Liver (tissue), 9 donors: ENCODE measurements around the gene RERE. TPM values are rescaled to one million over a fixed set of nuclear protein-coding genes. Genes with fewer than 3 reads are reported as not detected.

Experiments used
- DNase-seq: peaks from one replicate; pipeline ENCODE4 v3.0.0-alpha.2; 2017; ENCODE audit warnings: low spot score
- H3K27ac ChIP-seq, 2 donors: one replicate each; pipeline ENCODE4 v1.7.0; 2013; ENCODE audit warnings: inconsistent platforms in 2 of 2, low read length in 2 of 2, control low read depth in 1 of 2, low read depth in 1 of 2, mild to moderate bottlenecking in 1 of 2
- H3K27me3 ChIP-seq, 4 donors: one replicate each; pipeline versions ENCODE4 v1.6.1 to v1.7.0; 2013; ENCODE audit warnings: low read length in 3 of 4, inconsistent platforms in 1 of 4, mild to moderate bottlenecking in 1 of 4, moderate library complexity in 1 of 4; ENCODE audit not compliant: control insufficient read depth in 4 of 4, insufficient read depth in 4 of 4
- H3K36me3 ChIP-seq, 4 donors: one replicate each; pipeline versions ENCODE4 v1.6.1 to v1.7.0; 2013; ENCODE audit warnings: low read length in 3 of 4, mild to moderate bottlenecking in 3 of 4, low read depth in 1 of 4, moderate library complexity in 1 of 4; ENCODE audit not compliant: control insufficient read depth in 4 of 4, insufficient read depth in 3 of 4
- H3K4me1 ChIP-seq, 4 donors: one replicate each; pipeline versions ENCODE4 v1.6.1 to v1.7.0; 2013; ENCODE audit warnings: low read length in 3 of 4, mild to moderate bottlenecking in 3 of 4, moderate library complexity in 1 of 4; ENCODE audit not compliant: control insufficient read depth in 4 of 4, insufficient read depth in 4 of 4
- H3K4me3 ChIP-seq, 3 donors: one replicate each; pipeline versions ENCODE4 v1.6.1 to v1.7.0; 2013; ENCODE audit warnings: low read length in 3 of 3, control low read depth in 1 of 3, low read depth in 1 of 3, mild to moderate bottlenecking in 1 of 3
- H3K9ac ChIP-seq, 2 donors: one replicate each; pipeline ENCODE4 v1.7.0; 2013; ENCODE audit warnings: low read length in 2 of 2, mild to moderate bottlenecking in 2 of 2, moderate library complexity in 2 of 2, control low read depth in 1 of 2, low read depth in 1 of 2
- H3K9me3 ChIP-seq, 4 donors: one replicate each; pipeline versions ENCODE4 v1.6.1 to v1.7.0; 2013; ENCODE audit warnings: low read length in 3 of 4; ENCODE audit not compliant: control insufficient read depth in 4 of 4
- ATF3 ChIP-seq: IDR thresholded peaks from 2 replicates; pipeline ENCODE4 v1.6.1; 2016; ENCODE audit warnings: antibody characterized with exemption
- CTCF ChIP-seq: fragments of 150-350 bp; IDR thresholded peaks from 2 replicates; pipeline ENCODE4 v1.5.1; 2017; ENCODE audit warnings: improper control_type of control experiment, low read depth, low read length; ENCODE audit not compliant: missing input control
- EGR1 ChIP-seq, 2 donors: IDR thresholded peaks; 2 replicates each; pipeline ENCODE4 v1.6.1; 2016 to 2018; ENCODE audit warnings: antibody characterized with exemption in 2 of 2, low read depth in 2 of 2
- FOXA1 ChIP-seq: IDR thresholded peaks from 2 replicates; pipeline ENCODE4 v1.6.1; 2016; ENCODE audit warnings: antibody characterized with exemption
- FOXA2 ChIP-seq: IDR thresholded peaks from 2 replicates; pipeline ENCODE4 v1.6.1; 2016; ENCODE audit warnings: antibody characterized with exemption
- GABPA ChIP-seq, 2 donors: IDR thresholded peaks in 1 of 2; conservative IDR thresholded peaks in 1 of 2; 2 replicates each; pipeline ENCODE4 v1.6.1; 2016; ENCODE audit warnings: antibody characterized with exemption in 2 of 2, mild to moderate bottlenecking in 1 of 2, moderate library complexity in 1 of 2
- HNF4G ChIP-seq: IDR thresholded peaks from 2 replicates; pipeline ENCODE4 v1.6.1; 2016; ENCODE audit warnings: antibody characterized with exemption
- JUND ChIP-seq, 2 donors: IDR thresholded peaks; 2 replicates each; pipeline ENCODE4 v1.6.1; 2016; ENCODE audit warnings: antibody characterized with exemption in 2 of 2
- MAX ChIP-seq: IDR thresholded peaks from 2 replicates; pipeline ENCODE4 v1.6.1; 2016; ENCODE audit warnings: antibody characterized with exemption
- NR2F2 ChIP-seq: IDR thresholded peaks from 2 replicates; pipeline ENCODE4 v1.6.1; 2016; ENCODE audit warnings: antibody characterized with exemption
- RAD21 ChIP-seq, 2 donors: IDR thresholded peaks; 2 replicates each; pipeline ENCODE4 v1.6.1; 2016; ENCODE audit warnings: antibody characterized with exemption in 2 of 2, mild to moderate bottlenecking in 2 of 2
- REST ChIP-seq: IDR thresholded peaks from 2 replicates; pipeline ENCODE4 v1.6.1; 2016; ENCODE audit warnings: antibody characterized with exemption, mild to moderate bottlenecking
- RXRA ChIP-seq, 2 donors: IDR thresholded peaks; 2 replicates each; pipeline ENCODE4 v1.6.1; 2017 to 2018; ENCODE audit warnings: antibody characterized with exemption in 2 of 2, mild to moderate bottlenecking in 1 of 2
- SP1 ChIP-seq: IDR thresholded peaks from 2 replicates; pipeline ENCODE4 v1.6.1; 2018; ENCODE audit warnings: antibody characterized with exemption, mild to moderate bottlenecking
- TAF1 ChIP-seq: conservative IDR thresholded peaks from 2 replicates; pipeline ENCODE4 v1.6.1; 2016; ENCODE audit warnings: antibody characterized with exemption, mild to moderate bottlenecking
- YY1 ChIP-seq: IDR thresholded peaks from 2 replicates; pipeline ENCODE4 v1.6.1; 2016; ENCODE audit warnings: antibody characterized with exemption, mild to moderate bottlenecking
- ZBTB33 ChIP-seq: IDR thresholded peaks from 2 replicates; pipeline ENCODE4 v1.6.1; 2016; ENCODE audit warnings: antibody characterized with exemption
- WGBS: extraction: QIAGEN DNeasy Blood & Tissue Kit; methylation state at CpG from one replicate; pipeline ENCODE4 v1.1.7; 2013; 5-methylcytosine and 5-hydroxymethylcytosine counted together
- polyA plus RNA-seq, 2 donors: library from polyadenylated mRNA; stranded (reverse) in 1 of 2; unstranded in 1 of 2; fragments of 200-250 nt in 1 of 2; fragments of >200 nt in 1 of 2; fragmentation: Nextera tagmentation in 1 of 2; extraction: Ambion mirVana in 1 of 2; gene quantifications; one replicate each; pipeline versions ENCODE4 v1.2.1 to v1.2.3, GENCODE V29; 2013 to 2015
- total RNA-seq, 2 donors: library from RNA; depleted of rRNA; stranded (reverse); fragments of >200 nt; gene quantifications; one replicate each; pipeline ENCODE4 v1.2.3, GENCODE V29; 2014
- donor health status: healthy.
- donor health status: healthy.
- donor health status: healthy.
- donor health status: healthy.
- donor health status: healthy.

RERE gene
- total and polyA plus RNA-seq, 4 donors = 9.8 to 49.1 (median 24.8) TPM

GRCh38 chr1:8562881-8563865 lies 254.3 kb downstream of the RERE start (continued):
- TF ChIP-seq REST (no peak), ZBTB33 (no peak), ATF3 (no peak), RAD21 (IDR thresholded peaks at IDR 0.05) (no peak), EGR1 (IDR thresholded peaks at IDR 0.05; ENCODE audit: low read depth in 2 of 2) (no peak), YY1 (no peak)

GRCh38 chr1:8562222-8562621 lies 255.2 kb downstream of the RERE start:
- no peaks in the 10 kb centered on the region for H3K27me3 ChIP-seq
- TF ChIP-seq TAF1 (no peak), RAD21 (IDR thresholded peaks at IDR 0.05) (no peak), REST (no peak), ZBTB33 (no peak), JUND (IDR thresholded peaks at IDR 0.05) (no peak), NR2F2 (no peak), GABPA (IDR thresholded peaks at IDR 0.05 in 1 of 2, conservative IDR thresholded peaks at IDR 0.05 in 1 of 2) (no peak), SP1 (no peak), MAX (no peak), FOXA1 (no peak), RXRA (IDR thresholded peaks at IDR 0.05) (no peak), EGR1 (IDR thresholded peaks at IDR 0.05; ENCODE audit: low read depth in 2 of 2) (no peak), CTCF (no peak), HNF4G (no peak), FOXA2 (no peak)
- DNase-seq = no peak
- no peak overlapping the region for H3K9ac ChIP-seq
- no peaks in the 10 kb centered on the region for H3K9me3 ChIP-seq
- no peaks in the 10 kb centered on the region for H3K36me3 ChIP-seq
- H3K4me1 ChIP-seq = peaks cover 2 to 9% (median 5%) of the 10 kb centered on the region in 4 donors
- no peak overlapping the region for H3K27ac ChIP-seq
- H3K4me3 ChIP-seq = no peak overlapping the region
- WGBS = 94% methylated on average over 2 of the region's 2 CpGs
